ENCODE results near the gene PRB3.

GRCh38 chr12:11269607-11270006 lies at the start of gene PRB3:
- no peak for TF ChIP-seq CTCF (IDR thresholded peaks at IDR 0.05)
- TF ChIP-seq EZH2 (IDR thresholded peaks at IDR 0.05; ENCODE audit: borderline replicate concordance, insufficient read depth, low read depth, low read length, poor library complexity, severe bottlenecking) = no peak
